Measurements from ENCODE around the gene HBD. TPM values are rescaled to one million over a fixed set of nuclear protein-coding genes. Genes with fewer than 3 reads are reported as not detected.

The HBD gene
- 4.7 and 5.3 TPM in 2 replicates for total RNA-seq (2011; cell fraction: chromatin; rRNA removed; ENCODE audit: low replicate concordance)
- total RNA-seq (2011; cell fraction: nucleolus; rRNA removed) = 10.2 and 15.1 TPM in 2 replicates
- 11.3 and 12.1 TPM in 2 replicates for total RNA-seq (2011; cell fraction: nucleoplasm; rRNA removed)
- 19.9 and 20.9 TPM in 2 replicates for total RNA-seq (2014; rRNA removed)
- 26.9 and 27.6 TPM in 2 replicates for total RNA-seq (2014; rRNA removed; fragmentation: Illumina TruSeq; extraction: Trizol)
- 11.8 and 13.4 TPM in 2 replicates for total RNA-seq (2015; rRNA removed; fragmentation: Illumina TruSeq; extraction: Trizol)
- 26.6 and 28.0 TPM in 2 replicates for total RNA-seq (2021)
- polyA plus RNA-seq (2011; rRNA removed) = 26.0 and 46.3 TPM in 2 replicates
- polyA plus RNA-seq (2011; cell fraction: cytosol; rRNA removed) = 46.3 and 49.2 TPM in 2 replicates
- polyA plus RNA-seq (2011; cell fraction: nucleus; rRNA removed) = 14.5 and 15.3 TPM in 2 replicates
- 4.9 and 28.5 TPM in 2 replicates for polyA plus RNA-seq (2012)
- 36.0 and 44.6 TPM in 2 replicates for polyA plus RNA-seq (2014; fragmentation: Illumina TruSeq; extraction: Trizol)
- polyA plus RNA-seq (2014; fragmentation: Nextera tagmentation; extraction: Ambion mirVana) = 100 to 1,000 TPM; 137 to 169 TPM
- 29.5 and 48.5 TPM in 2 replicates for polyA plus RNA-seq (2014; rRNA removed)
- polyA minus RNA-seq (2011; rRNA and poly(A)+ RNA removed) = 10.7 and 23.6 TPM in 2 replicates
- 6.2 and 7.1 TPM in 2 replicates for polyA minus RNA-seq (2011; cell fraction: cytosol; rRNA and poly(A)+ RNA removed)
- polyA minus RNA-seq (2011; cell fraction: nucleus; rRNA and poly(A)+ RNA removed) = 2.8 and 4.8 TPM in 2 replicates
- percentile 69 among the genes with signal in this experiment for Bru-seq, nascent RNA
- percentile 65 among the genes with signal in this experiment for BruChase-seq, experiment 1, labeled RNA remaining after a 2-hour chase
- percentile 63 among the genes with signal in this experiment for BruChase-seq, experiment 2, labeled RNA remaining after a 6-hour chase
- long read RNA-seq, experiment 1, transcript HBD-206 (3 exons, 620 nt) = major isoform, 17 of 19 reads
- long read RNA-seq, experiment 1, partial matches to known transcripts = 0 of 19 reads
- long read RNA-seq, experiment 1, other reads (novel, unspliced or antisense) = 2 of 19 reads
- long read RNA-seq, experiment 2, transcript HBD-206 (3 exons, 620 nt) = major isoform, 35 of 92 reads
- long read RNA-seq, experiment 2, partial matches to known transcripts = 19 of 92 reads
- long read RNA-seq, experiment 2, other reads (novel, unspliced or antisense) = 37 of 92 reads
- long read RNA-seq, experiment 3, transcript HBD-206 (3 exons, 620 nt) = major isoform, 24 of 26 reads
- long read RNA-seq, experiment 3, partial matches to known transcripts = 1 of 26 reads
- long read RNA-seq, experiment 3, other reads (novel, unspliced or antisense) = 1 of 26 reads

- WGBS (ENCODE audit: insufficient coverage, low coverage, missing lambda C conversion rate) = 7% methylated on average over 2 of the region's 2 CpGs
- POLR2A ChIA-PET = interaction anchor here (1.3 kb wide), 1 partner anchor 8 kb away, joined by 10 read pairs; no protein-coding TSS in a partner anchor
- peak; percentile 93 for FAIRE-seq
- TF ChIP-seq ZNF561 (CRISPR knock-in tag; conservative IDR thresholded peaks at IDR 0.05) (no peak), NR3C1 (CRISPR knock-in tag; IDR thresholded peaks at IDR 0.05) (no peak), PCBP2 (IDR thresholded peaks at IDR 0.05; ENCODE audit: low read depth, low read length, poor library complexity, severe bottlenecking) (no peak), GABPA (tag; conservative IDR thresholded peaks at IDR 0.05; ENCODE audit: low read depth) (no peak), ZNF224 (CRISPR knock-in tag; IDR thresholded peaks at IDR 0.05) (no peak), ILK (tag; IDR thresholded peaks at IDR 0.05; ENCODE audit: borderline replicate concordance, low read depth) (no peak), ZNF212 (CRISPR knock-in tag; IDR thresholded peaks at IDR 0.05) (no peak), JUND (IDR thresholded peaks at IDR 0.05; ENCODE audit: borderline replicate concordance, low read depth, low read length) (peak; percentile 51; the same call in 1 of the 2 replicates), JUND (tag; IDR thresholded peaks at IDR 0.05; ENCODE audit: borderline replicate concordance, low read depth, low read length) (peak; percentile 57; the same call in 2 of the 3 replicates), ZC3H11A (IDR thresholded peaks at IDR 0.05; ENCODE audit: low read depth, low read length) (no peak), TBL1XR1 (IDR thresholded peaks at IDR 0.05; ENCODE audit: low read length in 2 of 2) (no peak), ZBTB49 (CRISPR knock-in tag; IDR thresholded peaks at IDR 0.05; ENCODE audit: borderline replicate concordance) (no peak), EHMT2 (IDR thresholded peaks at IDR 0.05) (no peak), BRCA1 (IDR thresholded peaks at IDR 0.05) (no peak), BRCA1 (CRISPR knock-in tag; IDR thresholded peaks at IDR 0.05) (no peak), SREBF2 (CRISPR knock-in tag; IDR thresholded peaks at IDR 0.05) (no peak), POLR3G (IDR thresholded peaks at IDR 0.05; ENCODE audit: extremely low read depth, insufficient read length, insufficient replicate concordance) (no peak)
Observed at GRCh38 chr11:5234381-5234834, at the start of gene HBD. TSS of gene HBD (minus strand) at chr11:5234483. CDS start at chr11:5234433, 50 bp downstream.

More at GRCh38 chr11:5234381-5234834, at the start of gene HBD:
- Histone ChIP-seq H3K9ac (ENCODE audit: insufficient read depth in 1 of 2, low read depth in 2 of 2, low read length in 2 of 2) (peak within 1 kb of the TSS; percentile 30 to 82; a peak in 2 of 4 replicates), H3K27me3 (ENCODE audit: control insufficient read depth in 2 of 2, insufficient read depth in 2 of 2, low read length in 2 of 2) (no peaks in the 10 kb centered on the region), H3K27ac (ENCODE audit: extremely low read depth, low read depth, low read length) (peak within 1 kb of the TSS; percentile 52), H3K36me3 (ENCODE audit: control insufficient read depth, insufficient read depth, low read length) (no peaks in the 10 kb centered on the region; the same call in 2 of the 3 replicates), H3K4me1 (replicated peaks in 1 of 2; ENCODE audit: control insufficient read depth in 2 of 2, insufficient read depth in 2 of 2, low read length in 2 of 2) (peaks cover 11 to 40% of the 10 kb centered on the region in 2 experiments), H3K4me2 (ENCODE audit: insufficient read depth, low read length) (peak within 1 kb of the TSS; percentile 67), H2AFZ (ENCODE audit: low read depth, low read length) (peak within 1 kb of the TSS; percentile 63), H3K9me1 (ENCODE audit: control insufficient read depth, insufficient read depth, low read length) (no peaks in the 10 kb centered on the region), H3K79me2 (ENCODE audit: control insufficient read depth, insufficient read depth, low read length) (peaks cover under 1% of the 10 kb centered on the region; the same call in 1 of the 3 replicates), H3K4me3 (no peak within 1 kb of the TSS), H3K9me3 (replicated peaks; ENCODE audit: control insufficient read depth, insufficient read depth, low read depth, low read length) (no peaks in the 10 kb centered on the region), H4K20me1 (replicated peaks; ENCODE audit: control insufficient read depth, insufficient read depth, low read length) (no peaks in the 10 kb centered on the region)
- no TSS peak for BruUV-seq (replicated peaks)
- CTCF ChIA-PET (ENCODE audit: low intra/inter-chr PET ratio) = interaction anchor here (0.5 kb wide), 1 partner anchor 11 kb away, joined by 3 read pairs; no protein-coding TSS in a partner anchor
- intact Hi-C loops (cut with micrococcal nuclease) = no loop called here
- ATAC-seq (peak; percentile 88), DNase-seq (ENCODE audit: extremely low read depth in 1 of 4, low spot score in 3 of 4) (peak in 2 of 4 experiments; percentile 77 to 84)
- in situ Hi-C loops (cut with MboI) = no loop called here

Data from K562 (cell line).